ENCODE measurements around the gene TPGS2. TPM values are rescaled to one million over a fixed set of nuclear protein-coding genes. Genes with fewer than 3 reads are reported as not detected.

TPGS2 gene
- total and polyA plus RNA-seq, 10 donors, result 23.5 to 93.3 (median 37.9) TPM

GRCh38 chr18:36759167-36759776 is 69.5 kb downstream of the TPGS2 start:
- Histone ChIP-seq H3K4me3 (no peak overlapping the region), H3K36me3 (no peaks in the 10 kb centered on the region), H3K27me3 (replicated peaks in 1 of 7) (no peaks in the 10 kb centered on the region), H3K27ac (no peak overlapping the region), H3K4me1 (no peaks in the 10 kb centered on the region), H3K9me3 (no peaks in the 10 kb centered on the region)
- 50 to 79% (median 64%) methylated on average over 6 of the region's 6 CpGs for WGBS, 5 donors
- DNase-seq, result no peak
- TF ChIP-seq POLR2AphosphoS5 (IDR thresholded peaks at IDR 0.05), result no peak
- intact Hi-C loops (cut with DNase I; ENCODE audit: low total_unique reads), result no loop called here

GRCh38 chr18:36758623-36759022 is 70.2 kb downstream of the TPGS2 start:
- Histone ChIP-seq H3K4me3 (no peak overlapping the region), H3K36me3 (no peaks in the 10 kb centered on the region), H3K9me3 (no peaks in the 10 kb centered on the region), H3K27me3 (replicated peaks in 1 of 7) (no peaks in the 10 kb centered on the region), H3K4me1 (no peaks in the 10 kb centered on the region), H3K27ac (no peak overlapping the region)
- TF ChIP-seq POLR2AphosphoS5 (IDR thresholded peaks at IDR 0.05) (no peak), CTCF (IDR thresholded peaks at IDR 0.05 in 8 of 11, conservative IDR thresholded peaks at IDR 0.05 in 3 of 11) (no peak), POLR2A (IDR thresholded peaks at IDR 0.05) (no peak)
- DNase-seq, result no peak
- WGBS, 5 donors, result 73 to 81% (median 77%) methylated on average over 10 of the region's 10 CpGs
- intact Hi-C loops (cut with DNase I; ENCODE audit: low total_unique reads), result no loop called here

GRCh38 chr18:36757991-36758390 is 70.8 kb downstream of the TPGS2 start:
- 79 to 89% (median 84%) methylated on average over 3 of the region's 3 CpGs for WGBS, 5 donors
- TF ChIP-seq CTCF (IDR thresholded peaks at IDR 0.05 in 8 of 11, conservative IDR thresholded peaks at IDR 0.05 in 3 of 11), result no peak
- no peak for TF ChIP-seq POLR2AphosphoS5 (IDR thresholded peaks at IDR 0.05)
- no peak for TF ChIP-seq POLR2A (IDR thresholded peaks at IDR 0.05)

GRCh38 chr18:36757081-36757480 is 71.7 kb downstream of the TPGS2 start:
- Histone ChIP-seq H3K27ac (no peak overlapping the region), H3K4me3 (no peak overlapping the region), H3K4me1 (no peaks in the 10 kb centered on the region), H3K27me3 (replicated peaks in 1 of 7) (no peaks in the 10 kb centered on the region), H3K9me3 (no peaks in the 10 kb centered on the region), H3K36me3 (no peaks in the 10 kb centered on the region)
- intact Hi-C loops (cut with DNase I; ENCODE audit: low total_unique reads), result no loop called here
- TF ChIP-seq CTCF (IDR thresholded peaks at IDR 0.05 in 8 of 11, conservative IDR thresholded peaks at IDR 0.05 in 3 of 11) (peak in 9 of 11 experiments; percentile 11 to 58 (median 43)), POLR2A (IDR thresholded peaks at IDR 0.05) (no peak)
- DNase-seq, result no peak
- 5 to 28% (median 15%) methylated on average over 1 of the region's 1 CpG for WGBS, 5 donors

More at GRCh38 chr18:36757991-36758390, 70.8 kb downstream of the TPGS2 start:
- no peak overlapping the region for H3K27ac ChIP-seq
- H3K27me3 ChIP-seq (replicated peaks in 1 of 7), result no peaks in the 10 kb centered on the region
- DNase-seq, result no peak
- H3K9me3 ChIP-seq, result no peaks in the 10 kb centered on the region
- no peaks in the 10 kb centered on the region for H3K4me1 ChIP-seq
- H3K4me3 ChIP-seq, result no peak overlapping the region
- no peaks in the 10 kb centered on the region for H3K36me3 ChIP-seq
- intact Hi-C loops (cut with DNase I; ENCODE audit: low total_unique reads), result no loop called here

GRCh38 chr18:36756242-36756641 is 72.6 kb downstream of the TPGS2 start:
- intact Hi-C loops (cut with DNase I; ENCODE audit: low total_unique reads), result no loop called here
- H3K27me3 ChIP-seq (replicated peaks in 1 of 7), result no peaks in the 10 kb centered on the region
- 70 to 87% (median 78%) methylated on average over 4 of the region's 4 CpGs for WGBS, 5 donors
- H3K36me3 ChIP-seq, result no peaks in the 10 kb centered on the region
- no peak overlapping the region for H3K4me3 ChIP-seq
- no peak for TF ChIP-seq POLR2A (IDR thresholded peaks at IDR 0.05)
- no peak for TF ChIP-seq CTCF (IDR thresholded peaks at IDR 0.05 in 8 of 11, conservative IDR thresholded peaks at IDR 0.05 in 3 of 11)
- TF ChIP-seq POLR2AphosphoS5 (IDR thresholded peaks at IDR 0.05), result no peak
- no peaks in the 10 kb centered on the region for H3K9me3 ChIP-seq
- no peak for DNase-seq
- no peak overlapping the region for H3K27ac ChIP-seq
- no peaks in the 10 kb centered on the region for H3K4me1 ChIP-seq
